ENCODE results near the gene UNC5C.

UNC5C gene

GRCh38 chr4:95220205-95221175 lies 328.3 kb downstream of the UNC5C start:
- no peak for DNase-seq (ENCODE audit: low spot score)

DNA sequence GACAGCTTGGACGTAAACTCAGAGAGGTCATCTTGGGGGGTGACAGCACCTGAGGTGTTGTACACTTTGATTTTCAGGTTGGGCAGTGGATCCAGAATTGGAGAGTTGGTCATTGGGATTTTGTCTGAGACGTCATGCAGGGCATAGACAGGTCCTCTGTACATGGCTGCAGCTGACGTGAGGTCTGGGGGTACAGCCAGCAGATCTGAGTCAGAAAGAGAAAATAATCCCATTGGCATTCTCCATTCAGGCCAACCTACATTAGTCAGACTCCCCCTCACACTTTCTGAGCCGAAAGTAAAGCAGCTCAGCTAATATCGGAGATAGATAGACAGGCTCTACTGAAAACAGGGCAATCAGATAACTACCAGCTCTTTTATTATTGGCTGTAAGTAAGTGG lies 329.7 kb downstream of the UNC5C start:
- no peak for DNase-seq (ENCODE audit: low spot score)

DNA sequence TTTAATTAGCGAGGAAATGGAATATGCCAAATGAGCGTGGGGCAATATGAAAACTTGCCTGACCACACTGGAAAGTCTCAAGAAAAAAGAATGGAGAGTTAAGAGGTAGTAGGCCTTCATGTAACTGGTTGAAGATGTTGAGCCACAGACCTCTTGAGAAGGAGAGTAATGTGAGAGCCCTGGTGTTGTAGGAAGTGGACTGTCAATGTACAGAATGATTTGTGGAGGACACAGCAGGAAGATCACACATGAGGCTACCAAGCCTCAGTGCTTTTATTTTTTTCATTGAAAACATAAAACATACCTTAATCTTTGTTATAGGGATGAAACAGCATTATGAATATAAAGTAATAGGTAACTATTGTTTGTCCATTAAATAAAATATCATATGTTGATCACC lies 331.6 kb downstream of the UNC5C start:
- no peak for DNase-seq (ENCODE audit: low spot score)

- DNase-seq (ENCODE audit: low spot score): no peak
Measured at GRCh38 chr4:95216636-95217035, 332.1 kb downstream of the UNC5C start.

GRCh38 chr4:95215991-95216605 lies 332.7 kb downstream of the UNC5C start:
- no peak for DNase-seq (ENCODE audit: low spot score)

- no peak for DNase-seq (ENCODE audit: low spot score)
Measured at GRCh38 chr4:95215043-95215442, 333.7 kb downstream of the UNC5C start.

- DNase-seq (ENCODE audit: low spot score): no peak
Measured at GRCh38 chr4:95214408-95214807, 334.4 kb downstream of the UNC5C start.

DNA sequence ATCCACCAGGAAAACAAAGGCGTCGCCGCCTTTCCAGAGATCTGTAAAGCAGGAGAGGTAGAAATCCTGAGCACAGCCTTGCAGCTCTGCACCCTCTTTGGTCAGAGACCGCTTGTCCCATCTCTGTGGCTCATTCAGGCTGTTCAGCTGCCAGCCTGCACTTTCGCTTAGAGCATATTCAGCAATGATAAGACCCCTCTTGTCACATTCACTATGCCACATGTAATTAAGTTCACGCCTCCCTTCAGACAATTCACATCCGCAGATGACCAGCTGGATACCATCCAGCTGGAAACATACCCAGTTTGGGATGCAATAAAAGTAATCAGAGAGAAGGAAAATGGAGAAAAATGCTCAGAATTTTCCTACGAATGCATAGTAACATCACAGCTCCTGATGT lies 335.4 kb downstream of the UNC5C start:
- no peak for DNase-seq (ENCODE audit: low spot score)

DNA sequence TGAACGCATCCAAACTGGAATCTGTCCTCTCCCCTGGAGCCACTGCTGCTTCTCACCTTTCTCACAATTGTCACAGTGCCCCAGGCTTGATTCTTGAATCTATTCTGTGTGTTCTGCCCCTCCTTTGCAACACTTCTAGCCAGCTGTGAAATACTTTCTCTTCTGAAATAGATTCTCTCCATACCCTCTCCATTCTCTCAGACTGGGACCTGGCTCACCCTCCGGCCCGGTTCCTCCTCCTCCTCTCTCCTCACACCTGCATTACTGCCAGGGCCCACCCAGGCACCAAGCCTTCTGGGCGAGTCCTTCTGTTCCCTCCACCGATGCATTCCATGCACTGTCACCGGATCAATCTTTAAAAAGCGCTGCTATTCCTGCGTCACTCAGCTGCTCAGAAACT lies 336.1 kb downstream of the UNC5C start:
- DNase-seq (ENCODE audit: low spot score): no peak

- no peak for DNase-seq (ENCODE audit: low spot score)
Measured at GRCh38 chr4:95209927-95210326, 338.8 kb downstream of the UNC5C start.

DNA sequence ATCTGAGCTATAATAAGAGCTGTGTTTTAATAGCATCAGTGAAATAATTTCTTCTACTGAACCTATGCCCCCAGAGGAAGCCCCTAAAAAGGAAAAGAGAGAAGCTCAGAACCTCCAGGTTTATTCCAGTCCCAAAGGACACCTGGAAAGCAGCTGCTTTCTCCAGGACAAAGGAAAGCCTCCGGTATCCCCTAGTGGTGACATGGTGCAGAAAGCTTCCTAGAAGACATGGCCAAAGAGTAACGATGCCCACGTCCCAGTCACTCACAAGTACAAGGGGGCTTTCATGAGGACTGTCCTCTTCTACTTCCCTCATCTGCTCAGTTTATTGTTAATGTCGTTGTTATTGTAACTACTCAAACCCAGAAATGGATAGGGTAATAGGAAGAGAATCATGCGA lies 343.9 kb downstream of the UNC5C start:
- DNase-seq (ENCODE audit: low spot score): peak; percentile 4

DNA sequence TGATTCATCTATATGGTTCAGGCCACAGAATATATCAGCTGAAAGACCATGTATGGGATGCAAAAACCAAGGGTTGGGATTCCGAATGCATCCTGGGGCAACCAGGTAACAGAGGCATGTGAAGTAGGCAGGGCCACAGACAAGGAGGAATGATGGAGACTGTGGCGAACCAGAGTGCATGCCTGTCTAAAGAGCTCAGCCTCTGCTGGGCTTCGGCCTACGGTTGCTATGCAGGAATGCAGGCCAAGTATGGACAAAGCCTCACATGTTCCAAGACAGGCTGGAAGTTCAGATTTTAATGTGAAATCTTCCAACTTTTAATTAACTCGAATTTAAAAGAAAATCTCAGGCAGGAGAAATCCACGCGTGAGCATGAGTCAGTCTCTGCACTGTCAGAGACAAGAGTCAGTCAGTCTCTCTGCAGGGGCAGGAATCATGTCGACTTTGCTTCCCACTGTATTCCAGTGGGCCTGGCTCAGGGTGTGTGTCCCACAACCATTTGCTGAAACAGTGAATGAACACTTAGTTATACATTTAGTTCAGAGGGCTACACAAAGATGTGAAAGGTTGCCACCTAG lies 344.4 kb downstream of the UNC5C start:
- DNase-seq (ENCODE audit: low spot score): no peak

DNA sequence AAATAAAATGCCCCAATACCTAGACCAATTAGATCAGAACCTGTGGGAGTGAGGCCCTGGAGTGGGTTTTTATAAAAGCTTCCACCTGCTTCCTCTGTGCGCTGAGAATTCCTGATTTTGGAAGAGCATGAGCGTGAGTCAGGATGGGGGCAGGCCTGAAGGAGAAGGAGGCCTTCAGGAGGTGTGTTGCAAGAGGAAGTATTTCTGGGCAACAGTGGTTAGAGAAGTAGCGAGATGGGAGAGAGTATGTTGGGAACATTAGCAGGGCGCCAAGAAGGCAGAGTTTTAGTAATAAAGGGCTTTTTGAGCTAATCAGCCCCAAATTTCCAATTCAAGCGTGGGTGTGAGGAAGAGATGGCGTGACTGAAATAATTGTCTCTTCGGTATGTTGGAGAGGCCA lies 349.8 kb downstream of the UNC5C start:
- DNase-seq (ENCODE audit: low spot score): no peak

DNA sequence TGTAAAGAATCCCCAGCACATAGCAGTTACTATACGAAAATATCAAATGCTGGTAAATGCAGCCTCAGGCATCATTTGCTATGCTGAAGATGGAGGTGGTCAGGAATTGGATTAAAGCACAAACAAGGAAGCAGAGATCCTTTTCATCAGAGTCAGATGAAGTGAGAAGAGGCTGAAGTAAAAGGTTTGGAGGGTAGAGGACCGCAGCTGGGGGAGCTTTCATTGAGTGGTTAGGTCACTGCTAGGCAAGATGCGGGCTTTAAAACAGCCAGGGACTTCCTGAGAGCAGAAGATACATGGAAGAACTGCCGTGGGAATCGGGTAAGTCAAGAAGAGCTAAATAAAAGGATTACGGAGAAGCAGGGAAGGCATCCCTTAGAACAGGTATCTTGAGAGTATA lies 351.4 kb downstream of the UNC5C start:
- no peak for DNase-seq (ENCODE audit: low spot score)

GRCh38 chr4:95193391-95194224 lies 355.2 kb downstream of the UNC5C start:
- DNase-seq (ENCODE audit: low spot score): no peak

GRCh38 chr4:95191537-95191936 lies 357.2 kb downstream of the UNC5C start:
- no peak for DNase-seq (ENCODE audit: low spot score)

DNA sequence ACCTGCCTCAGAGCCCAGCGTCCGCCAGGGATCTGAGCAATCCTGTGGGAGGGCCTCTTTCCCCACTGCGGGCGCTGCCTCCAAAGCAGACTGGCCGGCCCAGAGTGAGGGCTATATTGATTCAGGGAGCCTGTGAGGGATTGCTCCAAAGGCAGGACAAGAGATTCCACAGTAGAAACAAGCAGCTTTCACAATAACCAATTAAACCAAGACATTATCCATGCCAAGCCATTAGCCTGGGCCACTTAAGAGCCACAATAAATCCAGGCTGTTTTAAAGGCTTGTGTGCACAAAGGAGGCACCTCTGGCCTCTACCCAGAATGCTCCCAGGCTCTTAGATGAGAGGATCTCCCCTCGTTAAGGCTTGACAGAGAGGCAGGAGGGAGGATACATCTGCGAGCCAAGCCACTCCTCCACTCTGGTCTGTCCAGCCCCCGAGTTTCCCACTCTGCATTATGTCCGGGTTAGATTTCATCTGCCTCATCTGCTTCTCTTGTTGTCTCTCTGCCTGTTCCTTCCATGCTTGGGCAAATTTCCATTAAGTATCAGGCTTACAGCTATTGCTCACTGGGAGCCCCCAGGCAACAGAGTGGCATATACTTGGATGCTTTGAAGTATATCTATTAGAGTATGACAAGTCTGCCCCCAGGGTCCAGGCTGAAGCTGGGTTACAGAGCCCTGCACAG lies 357.9 kb downstream of the UNC5C start:
- no peak for DNase-seq (ENCODE audit: low spot score)

DNA sequence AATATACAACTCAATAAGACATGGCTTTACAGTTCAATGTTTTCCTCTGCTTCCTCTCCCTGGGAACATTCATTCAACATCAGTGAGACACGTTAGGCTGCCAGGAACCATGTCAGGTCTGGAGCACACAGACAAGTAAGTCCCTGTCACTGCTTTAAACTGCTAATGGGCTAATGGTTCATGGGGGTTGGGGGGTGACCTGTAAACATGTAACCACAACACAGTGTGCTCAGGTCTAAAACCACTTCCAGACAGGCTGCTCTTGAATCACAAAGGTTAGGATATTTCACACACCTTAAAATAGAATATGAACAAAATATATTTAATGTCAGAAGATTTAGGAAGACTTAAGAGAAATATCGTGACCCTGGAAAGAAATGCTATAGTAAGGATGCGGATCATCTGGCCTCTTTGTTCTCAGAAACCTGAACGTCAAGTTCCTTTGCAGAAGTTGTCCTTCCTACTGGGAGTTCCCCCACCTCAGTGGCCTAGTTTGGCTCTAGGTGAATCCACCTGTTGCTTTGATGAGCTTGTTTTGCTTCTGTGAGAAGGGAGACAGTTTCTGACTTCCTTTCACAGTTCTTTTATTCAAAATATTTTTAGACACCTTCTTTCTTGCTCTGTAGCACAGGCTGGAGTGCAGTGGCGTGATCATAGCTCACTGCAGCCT lies 359.9 kb downstream of the UNC5C start:
- no peak for DNase-seq (ENCODE audit: low spot score)

DNA sequence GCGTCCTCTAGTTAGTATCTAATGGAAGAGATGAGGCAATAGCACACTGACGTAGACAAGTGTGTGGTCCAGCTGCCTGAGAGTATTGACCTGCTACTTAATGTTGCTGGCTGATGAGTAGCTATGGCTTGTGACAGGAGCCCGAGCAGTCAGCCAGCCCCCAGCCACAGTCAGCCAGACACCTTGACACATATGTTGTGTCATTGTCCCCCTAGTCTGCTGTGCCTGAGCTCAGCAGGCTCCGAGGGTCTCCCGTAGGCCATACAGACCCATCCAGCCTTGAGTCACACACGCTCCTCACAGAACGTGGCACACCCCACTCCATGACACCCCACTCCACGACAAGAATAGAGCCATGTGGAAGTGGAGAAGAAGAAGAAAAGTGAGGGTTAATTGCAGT lies 362.1 kb downstream of the UNC5C start:
- DNase-seq (ENCODE audit: low spot score): no peak

- no peak for DNase-seq (ENCODE audit: low spot score)
Measured at GRCh38 chr4:95183656-95184408, 364.9 kb downstream of the UNC5C start.

DNA sequence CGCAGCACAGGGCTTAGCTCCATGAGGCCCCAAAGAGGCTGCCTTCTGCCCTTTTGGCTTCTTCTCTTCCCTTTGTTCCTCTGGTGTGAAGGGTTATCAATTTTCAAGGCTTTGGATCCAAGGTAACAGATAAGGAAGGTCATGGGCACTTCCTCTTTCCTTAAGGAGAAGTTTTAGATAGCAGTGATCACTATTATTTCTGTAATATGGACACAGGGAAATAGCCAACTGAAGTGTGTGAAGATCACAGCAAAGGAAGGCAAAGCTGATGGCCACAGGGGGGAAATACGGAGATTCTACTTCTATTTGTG lies 366.8 kb downstream of the UNC5C start:
- no peak for DNase-seq (ENCODE audit: low spot score)

All from LoVo (cell line).